Gastrocnemius medialis (tissue), 4 donors: ENCODE measurements around the gene SLC66A1.

Source experiments
- POLR2A ChIP-seq, 2 donors: fragments of 450-650 bp; IDR thresholded peaks; one replicate each; pipeline ENCODE4 v1.6.1; 2017; ENCODE audit warnings: antibody characterized with exemption in 2 of 2, mild to moderate bottlenecking in 2 of 2, moderate library complexity in 2 of 2
- TF ChIP-seq, protein P1 (sequence below), 5 experiments: fragments of 450-650 bp in 3 of 5; fragments of 200-600 bp in 2 of 5; sonication (generic) in 2 of 5; IDR thresholded peaks in 4 of 5; conservative IDR thresholded peaks in 1 of 5; 1 replicate in 4 of 5; 2 replicates in 1 of 5; pipeline ENCODE4 v1.5.1; 2016 to 2019; ENCODE audit warnings: antibody characterized with exemption in 5 of 5, mild to moderate bottlenecking in 3 of 5, moderate library complexity in 3 of 5

DNA sequence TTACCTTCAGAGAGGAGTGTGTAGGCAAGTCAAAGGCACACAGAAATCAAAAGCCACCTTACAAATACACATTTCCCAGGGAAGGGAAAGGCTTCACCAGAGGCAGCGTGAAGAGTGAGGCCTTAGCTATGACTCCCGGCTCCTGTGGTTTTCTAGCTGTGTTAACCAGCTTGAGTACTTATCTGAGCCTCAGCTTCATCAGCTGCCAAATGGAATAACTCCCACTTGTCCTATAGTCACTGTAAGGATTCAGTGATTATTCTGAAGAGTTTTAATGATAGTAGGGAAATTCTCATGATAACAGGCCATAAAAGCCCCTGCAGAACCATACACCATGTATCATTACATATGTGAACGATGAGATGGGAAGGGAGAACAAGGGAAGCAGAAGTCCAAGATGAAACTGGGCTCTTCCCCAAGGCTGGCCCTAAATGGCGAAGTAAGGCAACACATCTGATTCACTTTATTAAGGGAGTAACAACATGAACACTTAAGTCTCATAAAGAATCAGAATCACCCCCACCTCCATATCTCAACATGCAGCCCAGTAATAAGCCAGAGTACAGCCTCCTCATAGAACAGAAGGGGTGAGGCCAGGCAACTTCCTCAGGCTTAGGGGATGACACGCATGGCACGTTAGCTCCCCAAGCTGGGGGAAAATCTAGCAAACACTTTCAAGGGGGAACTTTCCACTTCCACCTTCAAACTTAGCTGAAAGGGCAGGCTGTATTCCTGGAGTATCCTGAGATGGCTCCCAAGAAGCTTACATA, 63.7 kb downstream of the SLC66A1 start:
- TF ChIP-seq, protein P1, sequence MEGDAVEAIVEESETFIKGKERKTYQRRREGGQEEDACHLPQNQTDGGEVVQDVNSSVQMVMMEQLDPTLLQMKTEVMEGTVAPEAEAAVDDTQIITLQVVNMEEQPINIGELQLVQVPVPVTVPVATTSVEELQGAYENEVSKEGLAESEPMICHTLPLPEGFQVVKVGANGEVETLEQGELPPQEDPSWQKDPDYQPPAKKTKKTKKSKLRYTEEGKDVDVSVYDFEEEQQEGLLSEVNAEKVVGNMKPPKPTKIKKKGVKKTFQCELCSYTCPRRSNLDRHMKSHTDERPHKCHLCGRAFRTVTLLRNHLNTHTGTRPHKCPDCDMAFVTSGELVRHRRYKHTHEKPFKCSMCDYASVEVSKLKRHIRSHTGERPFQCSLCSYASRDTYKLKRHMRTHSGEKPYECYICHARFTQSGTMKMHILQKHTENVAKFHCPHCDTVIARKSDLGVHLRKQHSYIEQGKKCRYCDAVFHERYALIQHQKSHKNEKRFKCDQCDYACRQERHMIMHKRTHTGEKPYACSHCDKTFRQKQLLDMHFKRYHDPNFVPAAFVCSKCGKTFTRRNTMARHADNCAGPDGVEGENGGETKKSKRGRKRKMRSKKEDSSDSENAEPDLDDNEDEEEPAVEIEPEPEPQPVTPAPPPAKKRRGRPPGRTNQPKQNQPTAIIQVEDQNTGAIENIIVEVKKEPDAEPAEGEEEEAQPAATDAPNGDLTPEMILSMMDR (IDR thresholded peaks at IDR 0.05 in 4 of 5, conservative IDR thresholded peaks at IDR 0.05 in 1 of 5): no peak
- no peak for TF ChIP-seq POLR2A (IDR thresholded peaks at IDR 0.05)
